HG03139 (cell line): Measurements from ENCODE around the gene NIT1.

Experiments used
- ATAC-seq: cut with Tn5 transposase; IDR thresholded peaks from one replicate; pipeline ENCODE4 v1.9.1; 2021; ENCODE audit not compliant: unreplicated experiment

Gene NIT1, protein sequence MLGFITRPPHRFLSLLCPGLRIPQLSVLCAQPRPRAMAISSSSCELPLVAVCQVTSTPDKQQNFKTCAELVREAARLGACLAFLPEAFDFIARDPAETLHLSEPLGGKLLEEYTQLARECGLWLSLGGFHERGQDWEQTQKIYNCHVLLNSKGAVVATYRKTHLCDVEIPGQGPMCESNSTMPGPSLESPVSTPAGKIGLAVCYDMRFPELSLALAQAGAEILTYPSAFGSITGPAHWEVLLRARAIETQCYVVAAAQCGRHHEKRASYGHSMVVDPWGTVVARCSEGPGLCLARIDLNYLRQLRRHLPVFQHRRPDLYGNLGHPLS

DNA sequence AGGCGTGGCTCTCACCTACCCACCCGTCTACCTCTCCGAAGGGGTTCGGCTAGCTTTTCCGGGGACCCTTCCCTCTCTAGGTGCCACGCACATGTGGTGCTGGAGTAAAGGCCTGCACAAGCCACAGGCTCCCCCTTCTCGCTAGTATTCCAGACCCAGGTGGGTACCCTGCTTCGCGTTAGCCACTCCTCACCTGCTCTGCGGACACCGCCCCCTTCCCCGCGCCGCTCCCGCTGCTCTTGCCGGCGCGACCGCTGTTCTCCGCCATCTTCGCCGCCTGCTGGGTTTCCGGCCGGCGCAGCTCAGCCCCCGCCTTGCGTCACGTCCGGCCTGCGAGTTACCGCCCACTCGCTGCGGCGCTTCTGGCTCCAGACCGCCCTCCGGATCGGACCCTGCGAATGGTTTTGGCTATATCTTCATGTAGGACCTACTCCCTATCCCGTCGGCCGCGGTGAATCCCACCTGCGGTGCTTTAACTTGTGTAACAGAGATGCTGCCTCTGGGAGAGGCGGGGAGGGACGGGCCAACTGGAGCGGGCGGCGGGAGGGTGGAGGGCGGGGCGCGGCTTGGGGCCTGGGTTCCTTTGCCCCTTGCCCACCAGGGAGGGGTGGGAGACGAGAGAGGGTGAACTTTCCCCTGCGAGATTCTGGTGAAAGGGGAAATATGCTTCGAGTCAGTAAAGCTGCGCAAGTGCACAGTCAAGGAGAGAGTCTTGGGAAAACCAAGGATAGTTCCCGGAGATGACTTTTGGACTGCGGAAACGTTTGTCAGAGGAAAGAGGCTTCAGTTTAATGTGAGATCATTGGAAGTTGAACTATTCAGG lies at the start of gene NIT1, which contains the start of gene PFDN2:
Gene NIT1, plus strand, starts transcription at position 347 of the 823 bp plus-strand sequence. Its CDS starts 72 bp downstream, at position 419.
Gene PFDN2, minus strand, starts transcription at position 279 of the 823 bp plus-strand sequence. Its CDS starts 11 bp downstream, at position 268.
- ATAC-seq = peak; percentile 66

DNA sequence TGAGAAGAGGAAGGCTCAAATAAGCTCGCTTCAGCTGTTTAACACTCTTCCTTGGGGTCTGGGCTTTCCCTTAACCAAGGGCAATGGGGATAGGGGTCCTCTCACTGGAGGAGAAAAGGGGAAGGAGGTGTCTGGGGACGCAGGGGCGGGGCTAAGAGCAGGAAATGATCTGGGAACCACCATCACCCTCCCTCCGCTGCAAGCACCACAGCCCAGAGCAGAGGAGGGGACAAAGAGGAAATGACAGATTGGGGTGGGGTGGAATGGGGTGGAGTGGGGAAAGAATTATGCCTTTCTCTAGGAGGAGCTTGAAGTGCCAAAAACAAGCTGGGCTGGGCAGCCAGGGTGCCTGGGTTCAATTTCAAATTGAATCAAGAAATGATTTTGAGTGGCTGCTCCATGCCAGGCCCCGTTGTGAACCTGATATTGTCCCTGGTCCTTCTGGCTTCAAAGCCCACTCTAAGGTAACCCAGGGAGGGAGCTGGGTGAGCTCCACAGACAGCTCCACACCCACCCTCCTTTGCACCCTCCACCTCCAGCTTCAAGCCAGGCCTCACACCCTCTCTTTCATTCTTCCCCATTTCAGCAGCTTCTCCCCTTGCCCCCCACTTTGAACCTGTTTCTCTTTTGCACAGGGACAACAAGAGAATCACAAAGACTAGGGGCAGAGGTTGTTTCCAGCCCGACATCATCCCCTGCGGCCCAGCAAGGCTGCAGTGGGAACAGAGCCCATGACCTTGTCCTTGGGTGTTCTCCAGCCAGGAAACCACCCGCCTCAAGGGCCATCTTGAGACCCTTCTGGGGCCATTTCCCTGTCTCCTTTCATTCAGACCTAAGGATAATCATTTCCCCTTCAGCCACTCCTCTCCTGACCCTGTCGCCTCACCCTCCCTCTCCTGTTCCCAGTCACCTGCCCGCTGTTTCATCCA lies 49.3 kb upstream of the NIT1 start:
- ATAC-seq = peak; percentile 54

GRCh38 chr1:161069241-161069640 lies 48.7 kb upstream of the NIT1 start:
- no peak for ATAC-seq

- ATAC-seq = peak; percentile 80
Measured at GRCh38 chr1:161069731-161070270, 48.1 kb upstream of the NIT1 start, which contains the start of gene ARHGAP30. ARHGAP30 (minus strand) TSS chr1:161069891; CDS start chr1:161069624, 267 bp downstream.

DNA sequence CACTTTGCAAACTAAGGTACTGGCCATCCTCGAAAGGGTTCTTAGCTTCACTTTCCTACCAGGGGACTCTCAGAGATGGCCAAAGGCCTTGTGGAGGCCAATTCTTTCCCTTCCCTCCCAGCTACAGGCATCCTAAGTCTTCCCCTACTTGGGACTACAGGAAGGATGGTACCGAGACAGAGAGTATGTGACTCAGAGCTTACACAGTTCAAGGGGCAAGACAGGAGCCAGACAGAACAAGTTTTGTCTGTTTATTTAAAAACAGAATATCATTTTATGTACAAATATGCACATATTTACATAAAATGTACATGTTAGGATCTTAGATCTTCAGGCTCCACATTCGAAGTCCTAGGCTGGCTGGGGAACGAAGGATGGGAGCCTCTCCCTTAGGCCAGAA lies 47.1 kb upstream of the NIT1 start:
- ATAC-seq = no peak

GRCh38 chr1:161071886-161072371 lies 46.0 kb upstream of the NIT1 start:
- no peak for ATAC-seq

- ATAC-seq = no peak
Measured at GRCh38 chr1:161072751-161073449, 45.0 kb upstream of the NIT1 start.

DNA sequence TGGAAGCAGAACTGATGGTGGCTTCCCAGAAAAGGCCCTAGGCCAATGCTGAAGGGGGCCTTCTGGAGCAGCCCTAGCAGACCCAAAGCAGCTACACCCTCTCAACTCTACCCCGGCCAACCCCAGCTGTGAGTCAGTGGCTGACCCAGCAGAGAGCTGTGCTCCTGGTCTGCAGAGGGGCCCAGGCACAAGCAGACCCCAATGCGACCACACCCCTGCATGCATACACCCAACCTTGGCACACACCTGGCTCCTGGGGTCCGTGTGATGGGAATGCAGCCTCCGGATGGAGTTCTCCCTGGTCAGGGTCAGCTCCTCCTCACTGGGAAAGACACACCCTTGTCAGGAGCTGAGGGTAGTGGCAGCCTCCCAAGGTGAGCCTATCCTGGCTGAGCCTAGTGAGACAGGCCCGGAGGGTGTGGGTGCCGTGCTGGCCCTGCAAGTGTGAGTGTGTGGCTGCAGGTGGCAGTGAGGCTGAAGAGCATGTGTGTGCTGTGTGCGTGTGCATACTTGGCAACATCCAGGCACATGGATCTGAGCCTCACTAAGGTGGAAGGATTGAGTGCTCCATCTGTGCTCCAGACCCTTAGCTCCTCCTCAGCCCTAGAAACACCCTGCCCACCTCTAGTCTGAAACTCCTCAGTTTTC lies 44.3 kb upstream of the NIT1 start:
- no peak for ATAC-seq

DNA sequence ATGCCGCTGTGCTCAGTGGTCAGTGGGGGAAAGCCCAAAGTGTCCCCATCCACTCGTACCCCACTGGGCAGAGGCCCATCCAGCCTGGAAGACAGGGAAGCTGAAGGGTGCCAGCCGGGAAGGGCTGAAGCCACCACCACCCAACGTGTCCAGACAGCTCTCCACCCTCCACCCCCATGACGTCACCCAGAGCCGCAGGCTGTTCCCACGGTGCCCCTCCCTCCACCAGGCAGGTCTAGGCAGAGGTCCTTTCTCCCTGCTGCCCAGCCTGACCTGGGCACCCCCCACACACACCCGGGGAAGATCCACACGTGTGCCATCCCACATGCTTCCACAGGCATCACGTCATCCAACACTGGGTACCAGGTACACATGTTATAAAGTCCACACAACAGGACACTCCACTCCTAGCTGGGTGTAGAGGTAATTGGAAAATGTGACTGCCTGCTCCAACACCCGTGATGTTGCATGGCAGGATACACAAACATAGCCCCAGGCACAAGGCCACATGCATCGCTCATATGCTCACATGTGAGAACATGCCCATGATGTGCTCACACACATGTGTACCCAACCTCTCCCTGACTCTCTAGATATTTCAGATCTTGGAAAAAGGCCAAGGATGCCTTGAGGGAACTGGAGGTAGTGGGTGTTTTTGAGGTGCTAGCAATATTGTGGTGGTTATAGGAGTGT lies 43.1 kb upstream of the NIT1 start:
- ATAC-seq = no peak

GRCh38 chr1:161076410-161076809 lies 41.5 kb upstream of the NIT1 start:
- ATAC-seq = no peak

GRCh38 chr1:161077426-161077825 lies 40.5 kb upstream of the NIT1 start:
- no peak for ATAC-seq

- no peak for ATAC-seq
Measured at GRCh38 chr1:161079436-161080110, 38.3 kb upstream of the NIT1 start.

GRCh38 chr1:161080441-161081405 lies 37.2 kb upstream of the NIT1 start:
- ATAC-seq = no peak

GRCh38 chr1:161081519-161081918 lies 36.4 kb upstream of the NIT1 start:
- no peak for ATAC-seq

GRCh38 chr1:161082483-161082882 lies 35.4 kb upstream of the NIT1 start:
- no peak for ATAC-seq

GRCh38 chr1:161082996-161083747 lies 34.7 kb upstream of the NIT1 start:
- no peak for ATAC-seq
